ENCODE results near the gene AQP5.

GRCh38 chr12:49923880-49924556, 37.7 kb upstream of the AQP5 start:
- TF ChIP-seq CTCF (conservative IDR thresholded peaks at IDR 0.05; ENCODE audit: low read depth, low read length) = no peak
- no peak for TF ChIP-seq EZH2 (IDR thresholded peaks at IDR 0.05; ENCODE audit: low read length, unreplicated experiment)
